ENCODE measurements around the gene IFRD1. TPM values are rescaled to one million over a fixed set of nuclear protein-coding genes. Genes with fewer than 3 reads are reported as not detected.
A peak's percentile ranks its signal among the peaks of the same experiment; 100 is the strongest.

IFRD1 gene, protein sequence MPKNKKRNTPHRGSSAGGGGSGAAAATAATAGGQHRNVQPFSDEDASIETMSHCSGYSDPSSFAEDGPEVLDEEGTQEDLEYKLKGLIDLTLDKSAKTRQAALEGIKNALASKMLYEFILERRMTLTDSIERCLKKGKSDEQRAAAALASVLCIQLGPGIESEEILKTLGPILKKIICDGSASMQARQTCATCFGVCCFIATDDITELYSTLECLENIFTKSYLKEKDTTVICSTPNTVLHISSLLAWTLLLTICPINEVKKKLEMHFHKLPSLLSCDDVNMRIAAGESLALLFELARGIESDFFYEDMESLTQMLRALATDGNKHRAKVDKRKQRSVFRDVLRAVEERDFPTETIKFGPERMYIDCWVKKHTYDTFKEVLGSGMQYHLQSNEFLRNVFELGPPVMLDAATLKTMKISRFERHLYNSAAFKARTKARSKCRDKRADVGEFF
- total RNA-seq (31.5 TPM), polyA plus RNA-seq (ENCODE audit: insufficient read depth, low read depth, low replicate concordance) (24.1 TPM)
- long read RNA-seq, donor 1, transcript IFRD1-202 (12 exons, 2,290 nt) = major isoform, 12 of 17 reads
- long read RNA-seq, donor 1, partial matches to known transcripts = 5 of 17 reads
- long read RNA-seq, donor 1, other reads (novel, unspliced or antisense) = 0 of 17 reads
- long read RNA-seq, donor 2, partial matches to known transcripts = 15 of 17 reads
- long read RNA-seq, donor 2, other reads (novel, unspliced or antisense) = 0 of 17 reads
- long read RNA-seq, donor 3, transcript IFRD1-202 (12 exons, 2,290 nt) = major isoform, 6 of 37 reads
- long read RNA-seq, donor 3, partial matches to known transcripts = 27 of 37 reads
- long read RNA-seq, donor 3, other reads (novel, unspliced or antisense) = 0 of 37 reads
- long read RNA-seq, donor 4, transcript IFRD1-202 (12 exons, 2,290 nt) = major isoform, 9 of 18 reads
- long read RNA-seq, donor 4, partial matches to known transcripts = 8 of 18 reads
- long read RNA-seq, donor 4, other reads (novel, unspliced or antisense) = 0 of 18 reads
- long read RNA-seq, donor 5 = 0 reads
- long read RNA-seq, donor 6, transcript IFRD1-202 (12 exons, 2,290 nt) = major isoform, 9 of 20 reads
- long read RNA-seq, donor 6, partial matches to known transcripts = 11 of 20 reads
- long read RNA-seq, donor 6, other reads (novel, unspliced or antisense) = 0 of 20 reads
- long read RNA-seq, donor 7, transcript IFRD1-202 (12 exons, 2,290 nt) = major isoform, 19 of 24 reads
- long read RNA-seq, donor 7, partial matches to known transcripts = 0 of 24 reads
- long read RNA-seq, donor 7, other reads (novel, unspliced or antisense) = 5 of 24 reads
- long read RNA-seq, donor 8, transcript IFRD1-202 (12 exons, 2,290 nt) = major isoform, 8 of 17 reads
- long read RNA-seq, donor 8, partial matches to known transcripts = 8 of 17 reads
- long read RNA-seq, donor 8, other reads (novel, unspliced or antisense) = 0 of 17 reads
- long read RNA-seq, donor 9, transcript IFRD1-202 (12 exons, 2,290 nt) = major isoform, 5 of 6 reads
- long read RNA-seq, donor 9, partial matches to known transcripts = 0 of 6 reads
- long read RNA-seq, donor 9, other reads (novel, unspliced or antisense) = 0 of 6 reads
- long read RNA-seq, donor 10, partial matches to known transcripts = 26 of 32 reads
- long read RNA-seq, donor 10, other reads (novel, unspliced or antisense) = 0 of 32 reads

GRCh38 chr7:112449902-112450806 is at the start of gene IFRD1:
Gene IFRD1 (plus strand): TSS chr7:112450460. CDS start chr7:112450689, 229 bp downstream.
- Histone ChIP-seq H3K27ac (ENCODE audit: low read depth in 2 of 2, low read length in 2 of 2) (peak within 1 kb of the TSS; percentile 99), H3K36me3 (ENCODE audit: control insufficient read depth in 2 of 3, insufficient read depth in 3 of 3, low read length in 3 of 3) (no peaks in the 10 kb centered on the region), H3K4me3 (ENCODE audit: low read length in 3 of 3) (peak within 1 kb of the TSS; percentile 85 to 94 (median 91)), H3K9me3 (ENCODE audit: control insufficient read depth in 2 of 3, insufficient read depth in 1 of 3, low read length in 3 of 3) (no peaks in the 10 kb centered on the region), H3K4me1 (ENCODE audit: control insufficient read depth in 2 of 3, insufficient read depth in 2 of 3, low read depth in 1 of 3, low read length in 3 of 3) (peaks cover 0 to 20% (median 0%) of the 10 kb centered on the region in 3 donors), H3K9ac (ENCODE audit: low read length in 3 of 3) (peak within 1 kb of the TSS; percentile 87 to 99 (median 98)), H3K27me3 (ENCODE audit: control insufficient read depth, insufficient read depth, low read length) (no peaks in the 10 kb centered on the region)
- intact Hi-C loops (cut with DNase I) = no loop called here
- DNase-seq = peak; percentile 99 to 100 (median 99)
- no peak for TF ChIP-seq CTCF (IDR thresholded peaks at IDR 0.05; ENCODE audit: borderline replicate concordance, extremely low read depth, insufficient read depth)
- FAIRE-seq = peak; percentile 97

DNA sequence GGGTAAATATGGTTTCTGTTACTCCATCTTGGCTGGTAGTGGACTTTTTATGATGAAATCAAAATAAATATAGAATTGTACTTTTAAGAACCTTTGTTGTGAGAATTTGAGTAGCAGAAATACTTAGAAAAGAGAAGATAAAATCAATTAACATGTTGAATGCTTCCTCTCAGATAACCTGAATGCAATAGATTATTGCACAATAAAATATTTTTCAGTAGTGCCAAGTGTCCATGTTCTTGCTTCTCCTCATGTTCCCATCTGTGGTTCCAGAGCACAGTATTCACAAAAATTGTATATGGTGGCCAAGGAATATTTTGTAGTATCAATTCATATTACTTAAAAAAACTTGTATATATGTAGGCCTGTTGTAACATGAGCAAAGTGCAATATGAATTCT is 45.9 kb upstream of the IFRD1 start:
- Histone ChIP-seq H3K27ac (ENCODE audit: low read depth in 2 of 2, low read length in 2 of 2) (no peak overlapping the region), H3K9me3 (ENCODE audit: control insufficient read depth in 2 of 3, insufficient read depth in 1 of 3, low read length in 3 of 3) (no peaks in the 10 kb centered on the region), H3K9ac (ENCODE audit: low read length in 3 of 3) (no peak overlapping the region), H3K4me1 (ENCODE audit: control insufficient read depth in 2 of 3, insufficient read depth in 2 of 3, low read depth in 1 of 3, low read length in 3 of 3) (no peaks in the 10 kb centered on the region), H3K36me3 (ENCODE audit: control insufficient read depth in 2 of 3, insufficient read depth in 3 of 3, low read length in 3 of 3) (no peaks in the 10 kb centered on the region), H3K4me3 (ENCODE audit: low read length in 3 of 3) (no peak overlapping the region), H3K27me3 (ENCODE audit: control insufficient read depth, insufficient read depth, low read length) (no peaks in the 10 kb centered on the region)
- no peak for FAIRE-seq
- DNase-seq = no peak
- no peak for TF ChIP-seq CTCF (IDR thresholded peaks at IDR 0.05; ENCODE audit: borderline replicate concordance, extremely low read depth, insufficient read depth)
- intact Hi-C loops (cut with DNase I) = loop anchor here (10.0 kb wide), 1 partner anchor 640 kb away; no protein-coding TSS in a partner anchor
